Inflammatory macrophage treated with lipopolysaccharide for 4 hours (primary cell): ENCODE results near the gene L2HGDH.
"Not testable (repeated sequence)": the region's sequence is repeated elsewhere in the genome, so short reads cannot be mapped to it uniquely, and the experiment has no call there.

Experiments used
- DNase-seq: peaks from one replicate; pipeline ENCODE4 v3.0.0-alpha.2; 2020

Gene L2HGDH

DNA sequence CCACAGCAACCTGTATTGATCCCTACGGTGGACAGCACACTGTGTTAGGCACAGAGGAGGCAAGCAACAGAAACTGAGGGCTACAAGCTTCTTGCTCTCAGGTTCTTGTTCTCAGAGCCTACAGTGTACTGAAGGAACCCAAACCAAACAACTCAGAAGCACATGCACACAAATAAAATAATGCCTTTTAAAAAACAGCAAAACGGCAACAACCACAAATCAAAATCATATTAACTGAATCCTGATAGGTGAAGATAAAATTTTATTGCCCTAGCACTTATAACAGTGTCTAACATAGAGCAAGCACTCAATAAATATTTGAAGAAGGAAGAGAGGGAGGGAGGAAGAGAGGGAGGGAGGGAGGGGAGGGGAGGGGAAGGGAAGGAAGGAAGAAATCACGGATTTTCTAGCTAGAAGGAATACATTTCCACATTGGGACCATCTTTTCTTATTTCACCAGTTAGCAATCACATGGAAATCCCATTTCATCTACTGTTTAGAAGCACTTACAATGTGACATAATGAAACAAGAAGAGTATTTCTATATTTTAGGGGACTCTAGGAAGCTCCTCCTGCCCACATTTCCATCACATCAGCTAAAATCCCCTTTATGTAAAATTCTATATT is 27.3 kb upstream of the L2HGDH start:
- DNase-seq = no peak

DNA sequence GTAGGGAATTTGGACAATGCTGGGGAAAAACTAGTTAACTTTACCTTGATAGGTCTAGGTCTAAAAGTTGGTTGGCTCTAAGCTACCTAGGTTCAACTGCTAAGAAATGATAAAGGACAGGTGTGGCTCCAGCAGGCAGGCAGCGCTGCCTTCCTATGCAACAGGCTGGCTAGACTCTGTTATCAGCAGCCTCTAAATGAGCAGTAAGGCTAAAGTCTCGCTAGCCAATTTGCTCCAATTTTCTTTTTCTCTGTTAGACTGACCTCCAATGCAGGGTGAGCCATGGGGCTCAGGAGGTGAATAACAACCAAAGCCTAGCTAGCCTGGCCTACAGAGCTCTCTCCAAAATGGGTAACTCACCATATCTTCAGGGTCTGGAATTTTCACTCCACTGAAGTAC is 26.6 kb upstream of the L2HGDH start:
- no peak for DNase-seq

DNA sequence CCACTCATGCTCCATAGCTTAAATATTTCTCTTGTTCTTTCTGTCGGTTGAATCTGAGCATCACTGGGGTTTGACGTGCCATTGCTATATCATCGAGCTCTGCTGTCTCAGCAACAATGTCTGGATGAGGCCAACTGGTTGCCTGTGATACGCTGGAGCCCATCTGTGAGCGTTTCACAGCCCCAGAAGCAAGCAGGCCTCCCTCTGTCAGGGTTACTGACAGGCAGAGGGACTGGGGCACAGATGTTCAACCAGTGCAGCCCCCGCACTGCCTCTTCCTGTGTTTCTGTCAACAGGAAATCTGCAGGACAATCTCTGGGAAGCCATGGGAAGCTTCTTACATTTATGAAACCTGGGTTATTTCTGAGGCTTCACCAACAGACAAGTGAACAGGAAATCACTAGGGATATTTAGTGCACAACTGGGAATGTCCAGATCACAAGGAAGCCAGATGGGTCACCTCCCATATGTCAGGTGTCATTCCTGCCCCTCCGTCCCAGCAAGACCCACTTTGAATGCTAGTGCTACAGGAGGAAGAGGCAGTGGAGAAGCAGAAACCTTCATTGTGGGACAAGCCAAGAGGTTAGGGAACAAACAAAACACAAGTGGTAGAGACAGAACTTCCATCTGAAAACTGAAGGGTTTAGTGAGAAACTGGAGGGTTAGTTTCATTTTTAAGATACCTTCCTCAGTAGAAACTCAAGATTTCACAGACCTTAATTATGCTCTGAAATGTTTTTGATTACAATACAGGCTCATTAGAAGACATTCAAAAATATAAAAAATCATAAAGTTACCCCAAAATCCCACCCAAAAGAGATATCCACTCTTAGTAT is 24.2 kb upstream of the L2HGDH start:
- peak; percentile 16 for DNase-seq

DNA sequence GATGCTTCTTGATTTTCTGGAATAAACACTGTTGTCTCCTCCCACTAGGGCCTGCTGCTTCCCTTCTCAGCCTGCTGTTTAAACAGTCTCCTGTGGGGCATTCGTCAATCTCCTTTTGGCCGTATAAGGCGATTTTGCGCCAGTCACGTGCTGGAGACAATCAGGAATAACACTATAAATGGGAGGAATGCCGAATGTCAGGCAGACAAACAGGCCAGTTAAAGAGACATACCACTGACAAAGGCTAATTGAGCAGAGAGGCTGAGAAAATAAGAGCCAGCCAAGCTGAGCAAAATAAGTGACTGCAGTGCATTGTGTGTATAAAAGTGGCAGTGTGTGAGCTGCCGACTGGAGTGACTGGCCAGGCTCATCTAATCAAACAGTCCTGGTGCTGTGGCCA is 23.4 kb upstream of the L2HGDH start:
- DNase-seq = no peak

DNA sequence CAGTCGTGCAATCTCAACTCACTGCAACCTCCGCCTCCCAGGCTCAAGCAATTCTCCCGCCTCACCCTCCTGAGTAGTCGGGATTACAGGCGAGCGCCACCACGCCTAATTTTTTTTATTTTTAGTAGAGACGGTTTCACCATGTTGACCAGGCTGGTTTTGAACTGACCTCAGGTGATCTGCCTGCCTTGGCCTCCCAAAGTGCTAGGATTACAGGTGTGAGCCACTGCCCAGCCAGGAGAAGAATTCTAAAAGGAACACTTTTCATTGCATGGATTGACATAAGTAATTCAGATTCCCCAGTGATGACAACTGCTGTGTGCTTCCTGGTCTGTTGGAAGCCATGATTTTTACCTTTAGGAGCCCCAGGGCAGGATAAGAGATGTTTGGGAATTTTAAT is 22.2 kb upstream of the L2HGDH start:
- no peak for DNase-seq

DNA sequence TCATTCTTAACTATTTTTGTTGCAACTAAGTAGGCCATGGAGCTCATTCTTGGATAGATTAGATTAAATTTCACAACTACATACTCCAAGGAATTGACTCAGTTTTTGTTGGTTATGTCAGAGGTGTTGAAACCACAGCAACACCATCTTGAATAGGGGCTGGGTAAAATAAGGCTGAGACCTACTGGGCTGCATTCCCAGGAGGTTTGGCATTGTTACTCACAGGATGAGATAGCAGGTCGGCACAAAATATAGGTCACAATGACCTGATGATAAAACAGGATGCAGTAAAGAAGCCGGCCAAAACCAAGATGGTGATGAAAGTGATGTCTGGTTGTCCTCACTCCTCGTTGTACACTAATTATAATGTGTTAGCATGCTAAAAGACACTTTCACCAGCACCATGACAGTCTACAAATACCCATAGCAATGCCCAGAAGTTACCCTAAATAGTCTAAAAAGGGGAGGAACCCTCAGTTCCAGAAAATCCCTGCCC is 21.0 kb upstream of the L2HGDH start:
- no peak for DNase-seq

DNA sequence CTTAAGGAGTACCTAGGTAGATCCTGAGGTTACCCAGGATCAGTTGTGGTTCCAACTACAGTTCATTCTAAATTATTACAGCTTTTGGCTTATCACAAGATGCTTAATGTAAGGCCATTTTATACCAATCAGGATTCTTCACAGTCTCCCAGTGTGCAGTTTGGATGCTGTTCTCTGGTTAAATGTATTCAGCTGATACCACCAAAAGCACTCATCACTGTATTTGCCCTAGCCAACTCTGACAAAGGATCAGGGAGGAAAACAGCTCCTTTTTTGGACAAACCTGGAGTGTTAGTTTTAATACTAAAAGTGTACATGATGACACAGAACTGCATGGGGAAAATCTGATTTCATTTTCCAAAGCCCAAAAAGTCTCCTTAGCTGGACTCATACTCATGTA is 19.6 kb upstream of the L2HGDH start:
- DNase-seq = no peak

DNA sequence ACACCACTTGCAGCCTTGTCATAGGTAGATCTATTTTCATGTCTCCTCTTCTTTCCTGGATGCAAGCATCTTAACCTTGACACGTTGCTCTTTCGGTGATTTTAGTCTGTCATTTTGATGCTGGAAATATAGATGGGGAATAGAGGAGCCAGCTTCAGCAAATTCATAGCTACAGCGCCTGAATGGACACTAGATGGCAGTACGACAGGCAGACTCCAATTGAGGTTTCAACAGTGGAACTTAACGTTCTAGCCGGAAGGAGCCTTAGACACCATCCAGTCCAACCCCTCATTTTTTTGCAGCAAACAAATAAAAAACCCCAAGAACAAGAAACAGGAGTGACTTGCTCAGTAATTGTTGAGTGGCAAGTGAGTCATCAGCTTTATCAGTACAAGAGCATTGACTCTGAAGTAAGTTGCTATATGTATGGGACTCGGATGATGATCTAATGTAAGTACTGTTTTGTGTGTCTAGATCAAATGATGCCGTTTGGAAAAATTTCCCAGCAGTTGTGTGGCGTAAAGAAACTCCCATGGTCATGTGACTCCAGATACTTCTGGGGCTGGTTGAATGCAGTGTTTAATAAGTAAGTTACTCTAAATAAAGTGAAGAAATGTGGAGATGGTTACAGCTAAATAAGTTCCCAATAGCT is 9.1 kb upstream of the L2HGDH start:
- DNase-seq = peak; percentile 97

DNA sequence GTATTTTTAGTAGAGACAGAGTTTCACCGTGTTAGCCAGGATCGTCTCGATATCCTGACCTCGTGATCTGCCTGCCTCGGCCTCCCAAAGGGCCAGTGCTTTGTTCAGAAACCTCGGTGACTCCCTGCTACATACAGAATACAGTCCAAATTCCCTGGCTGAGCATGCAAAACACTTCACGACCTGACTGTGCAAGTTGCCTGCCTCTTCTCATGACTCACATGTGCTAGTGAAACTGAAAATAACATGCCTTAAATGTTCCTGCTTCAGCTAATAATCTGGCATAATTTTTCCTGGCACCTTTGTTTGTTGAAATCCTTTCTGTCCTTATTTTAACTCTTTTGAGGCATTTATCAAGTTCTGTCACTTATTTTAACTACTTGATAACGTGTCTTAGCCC is 8.3 kb upstream of the L2HGDH start:
- DNase-seq = peak; percentile 84

DNA sequence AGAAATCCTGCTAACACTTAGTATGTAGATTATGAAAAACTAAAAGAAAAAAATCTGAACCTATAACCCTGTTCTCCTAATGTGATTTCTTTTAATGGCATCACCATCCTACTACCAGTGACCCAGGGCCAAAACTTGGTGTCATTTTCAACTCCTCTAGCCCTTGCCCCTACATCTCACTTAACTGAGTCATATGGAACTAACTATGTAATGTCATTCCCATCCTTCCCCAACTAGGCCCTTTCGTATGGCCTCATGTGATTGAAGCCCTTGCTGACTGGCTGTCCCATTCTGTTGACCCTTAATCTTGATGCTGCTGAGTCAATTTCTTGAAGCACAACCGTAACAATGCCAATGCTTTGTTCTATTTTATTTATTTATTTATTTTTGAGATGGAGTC is 7.7 kb upstream of the L2HGDH start:
- peak; percentile 66 for DNase-seq

DNA sequence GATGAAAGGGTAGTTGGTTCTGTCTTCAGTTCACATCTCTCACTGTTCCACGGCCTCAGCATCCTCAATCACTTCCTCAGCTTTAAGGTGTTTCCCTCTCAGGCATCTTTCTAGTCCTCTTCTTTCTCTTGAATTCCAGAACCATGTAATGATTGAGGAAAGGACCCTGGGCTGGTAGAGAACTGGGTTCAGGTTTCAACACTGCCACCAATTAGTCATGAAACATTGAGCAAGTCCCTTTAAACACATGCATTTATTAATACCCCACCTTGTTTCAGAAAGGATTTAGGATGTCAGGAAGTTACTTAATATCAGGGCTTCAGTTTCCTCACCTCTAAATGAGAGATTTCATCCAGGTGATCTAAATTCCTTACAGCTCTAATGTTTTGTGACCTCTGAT is 7.3 kb upstream of the L2HGDH start:
- DNase-seq = peak; percentile 59

DNA sequence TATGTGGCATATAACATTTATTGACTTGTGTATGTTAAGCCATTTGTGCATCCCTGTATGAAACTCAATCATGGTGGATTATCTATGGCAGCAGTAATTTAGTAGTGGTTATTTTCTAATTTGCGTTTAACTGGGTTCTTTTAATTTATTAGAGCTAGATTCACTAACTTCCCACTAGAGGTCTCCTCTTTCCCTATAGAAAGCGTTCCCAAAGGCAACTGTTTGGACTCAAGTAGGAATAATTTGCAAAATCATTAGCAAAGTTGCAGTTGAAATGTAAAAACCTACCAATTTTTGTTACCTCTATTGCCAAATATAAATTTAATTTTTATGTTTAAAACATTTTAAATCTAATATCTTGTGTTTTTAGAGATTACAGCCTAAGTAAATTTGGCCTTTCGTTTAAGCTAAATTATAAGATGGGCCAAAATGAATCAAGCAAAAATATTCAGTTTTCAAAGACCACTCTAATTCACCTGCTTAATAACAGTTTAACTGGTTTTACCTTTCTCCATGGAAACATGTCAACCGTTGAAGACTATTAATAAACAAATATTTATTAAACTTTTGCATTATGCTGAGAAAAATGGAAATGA is 6.1 kb upstream of the L2HGDH start:
- peak; percentile 30 for DNase-seq

DNA sequence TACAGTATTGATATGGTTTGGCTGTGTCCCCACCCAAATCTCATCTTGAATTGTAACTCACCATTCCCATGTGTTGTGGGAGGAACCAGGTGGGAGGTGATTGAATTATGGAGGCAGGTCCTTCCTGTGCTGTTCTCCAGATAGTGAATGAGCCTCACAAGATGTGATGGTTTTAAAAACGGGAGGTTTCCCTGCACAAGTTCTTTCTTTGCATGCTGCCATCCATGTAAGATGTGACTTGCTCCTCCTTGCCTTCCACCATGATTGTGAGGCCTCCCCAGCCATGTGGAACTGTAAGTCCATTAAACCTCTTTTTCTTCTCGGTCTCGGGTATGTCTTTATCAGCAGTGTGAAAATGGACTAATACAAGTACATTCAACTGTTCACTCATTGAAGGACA is 2.1 kb upstream of the L2HGDH start:
- not testable (repeated sequence) for DNase-seq

DNA sequence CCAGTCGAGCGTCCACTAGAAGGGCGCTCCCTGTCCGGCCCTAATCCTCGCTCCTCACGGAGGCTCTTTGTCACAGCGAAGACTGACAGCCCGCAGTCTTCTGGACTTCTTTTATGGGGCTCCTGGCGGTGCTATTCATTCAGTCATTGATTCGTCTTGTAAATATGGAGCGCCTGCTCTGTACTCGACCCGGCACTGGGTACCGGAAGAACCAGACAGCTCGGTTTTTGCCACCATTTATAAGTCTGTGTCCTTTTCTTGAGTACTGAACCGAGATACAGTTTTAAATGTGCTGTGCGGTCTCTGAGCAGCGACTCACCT is 665 bp upstream of the L2HGDH start:
- no peak for DNase-seq

DNA sequence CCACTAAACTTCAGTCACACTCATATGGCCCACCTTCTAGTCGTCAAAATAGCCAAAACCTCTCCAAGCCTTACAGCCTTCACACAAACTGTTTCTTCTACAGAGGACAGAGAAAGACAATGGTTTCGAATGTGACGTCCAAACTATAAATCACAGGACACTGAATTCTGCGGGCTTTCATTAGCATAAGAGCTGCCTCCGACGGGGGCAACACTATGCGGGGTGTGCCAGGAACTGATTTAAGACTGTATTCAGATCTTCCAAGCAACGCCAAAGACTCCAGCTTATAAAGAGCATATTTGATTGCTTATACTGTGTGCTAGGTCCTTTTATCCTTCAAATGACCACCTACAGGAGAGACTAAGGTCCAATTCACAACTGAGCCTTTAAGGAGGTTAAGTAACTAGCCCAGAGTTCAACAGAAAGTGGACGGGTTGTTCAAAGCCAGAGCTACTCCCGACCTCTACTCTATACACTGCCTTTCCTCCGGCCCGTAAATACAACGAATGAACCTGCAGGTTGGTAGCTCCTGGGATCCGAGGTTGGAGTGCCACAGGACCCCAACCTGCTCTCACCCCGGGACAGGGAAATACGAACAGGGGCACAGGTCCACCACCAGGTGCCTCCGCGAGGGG is 575 bp downstream of the L2HGDH start:
- peak; percentile 19 for DNase-seq

DNA sequence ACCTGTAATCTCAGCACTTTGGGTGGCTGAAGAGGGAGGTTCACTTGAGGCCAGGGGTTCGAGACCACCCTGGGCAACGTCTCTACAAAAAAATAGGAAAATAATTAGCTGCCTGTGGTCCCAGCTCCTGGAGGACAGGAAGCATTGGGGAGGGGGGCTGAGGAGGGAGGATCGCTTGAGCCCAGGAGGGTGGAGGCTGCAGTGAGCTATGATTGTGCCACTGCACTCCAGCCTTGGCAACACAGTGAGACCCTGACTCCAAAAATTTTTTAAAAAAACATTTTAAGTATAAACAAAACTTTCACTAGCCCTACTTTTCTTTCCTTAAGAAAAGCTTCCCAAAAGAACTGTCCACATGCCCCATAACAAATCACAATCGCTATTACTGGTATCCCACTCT is 1.6 kb downstream of the L2HGDH start:
- no peak for DNase-seq

DNA sequence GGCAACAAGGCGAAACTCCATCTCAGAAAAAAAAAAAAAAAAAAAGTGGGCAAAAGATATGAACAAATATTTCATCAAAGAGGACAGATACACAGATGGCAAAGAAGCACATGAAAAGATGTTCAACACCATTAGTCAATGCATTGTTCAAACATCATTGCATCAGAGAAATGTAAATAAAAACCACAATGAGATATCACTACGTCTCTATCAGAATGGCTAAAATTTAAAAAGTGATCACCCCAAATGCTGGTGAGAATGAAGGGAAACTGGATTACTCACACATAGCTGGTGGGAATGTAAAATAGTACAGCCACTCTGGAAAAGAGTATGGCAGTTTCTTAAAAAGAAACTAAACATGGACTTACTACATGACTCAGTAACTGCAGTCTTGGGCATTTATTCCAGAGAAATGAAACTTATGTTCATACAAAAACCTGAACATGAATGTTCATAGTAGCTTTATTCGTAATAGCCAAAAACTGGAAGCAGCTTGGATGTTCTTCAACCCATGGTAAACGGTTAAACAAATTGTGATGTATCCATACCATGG is 3.6 kb downstream of the L2HGDH start:
- peak; percentile 53 for DNase-seq

DNA sequence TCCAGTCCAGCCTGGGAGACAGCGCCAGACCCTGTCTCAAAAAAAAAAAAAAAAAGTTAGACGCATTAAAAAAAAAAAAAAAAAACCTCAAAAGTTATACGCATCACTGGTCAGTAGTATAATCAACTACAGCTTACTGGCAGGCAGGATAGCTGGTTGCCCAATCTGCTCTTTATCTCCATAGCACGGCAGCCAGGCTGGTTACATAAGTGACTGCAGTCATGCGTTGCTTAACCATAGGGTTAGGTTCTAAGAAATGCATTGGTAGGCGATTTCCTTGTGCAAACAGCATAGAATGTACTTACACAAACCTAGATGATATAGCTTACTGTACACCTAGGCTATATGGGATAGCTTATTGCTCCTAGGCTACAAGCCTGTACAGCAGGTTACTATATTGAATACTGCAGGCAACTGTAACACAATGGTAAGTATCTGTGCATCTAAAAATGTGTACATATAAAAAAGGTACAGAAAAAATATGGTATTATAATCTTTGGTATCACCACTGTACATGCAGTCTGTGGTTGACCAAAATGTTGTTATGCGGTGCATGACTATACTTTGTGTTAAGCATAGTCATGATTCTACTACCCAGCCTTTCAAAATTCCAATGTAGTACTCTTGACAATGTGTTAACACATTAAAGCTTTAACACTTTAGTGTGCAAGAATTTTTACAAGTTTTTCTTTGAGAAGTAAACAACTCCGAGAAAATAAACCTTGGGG is 8.1 kb downstream of the L2HGDH start:
- peak; percentile 90 for DNase-seq

DNA sequence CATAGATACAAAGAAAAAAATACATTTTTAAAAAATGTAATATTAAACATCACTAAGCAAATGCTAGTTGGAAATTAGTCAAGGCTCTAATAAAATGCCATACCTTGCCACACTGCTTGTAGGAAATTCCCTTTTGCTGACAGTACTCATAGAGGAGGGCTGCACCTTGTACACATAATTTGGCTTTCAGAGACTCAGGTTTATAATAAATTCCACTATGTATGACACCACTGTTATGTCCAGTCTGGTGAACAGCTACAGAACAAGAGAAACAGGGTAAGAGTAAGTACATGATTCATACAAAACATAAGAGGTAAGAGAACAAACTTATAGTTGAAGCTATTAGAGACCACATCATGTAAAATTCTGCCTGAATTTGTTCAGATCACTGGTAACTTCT is 10.1 kb downstream of the L2HGDH start:
- DNase-seq = no peak

DNA sequence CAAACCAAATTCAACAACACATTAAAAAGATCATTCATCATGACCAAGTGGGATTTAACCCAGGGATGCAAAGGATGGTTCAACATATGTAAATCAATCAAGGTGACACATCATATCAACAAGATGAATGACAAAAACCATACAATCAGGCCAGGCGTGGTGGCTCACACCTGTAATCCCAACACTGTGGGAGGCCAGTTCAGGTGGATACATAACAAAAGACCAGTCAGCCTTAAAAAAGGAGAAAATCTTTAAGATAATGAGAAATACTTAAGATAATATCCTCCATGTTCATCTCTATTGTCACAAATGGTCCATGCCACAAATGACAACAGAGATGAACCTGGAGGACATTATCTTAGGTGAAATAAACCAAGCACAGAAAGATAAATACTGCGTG is 12.4 kb downstream of the L2HGDH start:
- no peak for DNase-seq

DNA sequence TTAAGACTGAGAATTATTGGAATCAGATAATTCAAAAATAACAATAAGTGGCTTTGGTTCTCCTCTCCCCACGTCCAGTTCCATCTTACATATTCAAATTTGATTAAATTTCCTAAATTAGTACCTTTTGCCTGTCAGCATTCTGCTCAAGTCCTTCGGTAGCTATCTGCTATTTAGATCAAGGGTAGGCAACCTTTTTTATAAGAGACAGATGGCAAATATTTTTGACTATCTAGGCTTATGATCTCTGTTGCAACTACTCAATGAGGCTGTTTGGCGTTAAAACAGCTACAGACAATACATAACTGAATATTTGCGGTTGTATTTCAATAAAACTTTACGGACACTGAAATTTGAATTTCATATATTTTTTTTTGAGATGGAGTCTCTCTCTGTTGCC is 21.7 kb downstream of the L2HGDH start:
- no peak for DNase-seq

DNA sequence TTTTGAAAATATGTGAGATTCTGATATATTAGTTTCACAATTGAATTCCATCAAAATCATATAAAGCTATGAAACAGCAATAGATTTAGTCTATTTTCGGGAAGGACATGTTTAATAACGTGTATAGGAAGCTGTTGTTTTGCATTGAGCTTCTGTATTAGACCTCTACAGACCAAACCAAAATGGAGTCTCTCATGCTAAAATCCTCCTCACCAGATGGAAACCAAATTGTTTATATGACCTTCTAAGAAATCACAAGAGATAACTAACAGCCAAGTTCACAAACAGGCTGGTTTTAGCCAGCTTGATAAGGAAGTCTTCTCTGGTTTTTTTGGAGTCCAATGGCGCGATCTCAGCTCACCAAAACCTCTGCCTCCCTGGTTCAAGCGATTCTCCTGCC is 23.9 kb downstream of the L2HGDH start:
- no peak for DNase-seq
